NT2/D1 (cell line): ENCODE data around the gene RALB.

Experiments
- SUZ12 ChIP-seq: IDR thresholded peaks from 2 replicates; pipeline ENCODE4 v1.6.1; 2011; ENCODE audit not compliant: insufficient read length, insufficient read depth; ENCODE audit errors: extremely low read depth
- YY1 ChIP-seq: IDR thresholded peaks from 2 replicates; pipeline ENCODE4 v1.6.1; 2011; ENCODE audit not compliant: insufficient read length, insufficient read depth
- ZNF274 ChIP-seq: IDR thresholded peaks from 2 replicates; pipeline ENCODE4 v1.6.1; 2011; ENCODE audit warnings: mild to moderate bottlenecking, low read depth, low read length

- TF ChIP-seq ZNF274 (no peak), SUZ12 (no peak), YY1 (no peak)
These were observed 44.0 kb upstream of the RALB start for GRCh38 chr2:120208381-120209353.
